UCSD-AML1 (cell line): Measurements from ENCODE around the gene SORBS1.

ENCODE experiments used
- DNase-seq: peaks from one replicate; lab custom pipeline; 2025; ENCODE audit not compliant: unreplicated experiment; lab: John Stamatoyannopoulos, UW

Gene SORBS1

GRCh38 chr10:95517536-95518454, 43.4 kb downstream of the SORBS1 start:
- no peak for DNase-seq

- no peak for DNase-seq
Measured at GRCh38 chr10:95516774-95517373, 44.3 kb downstream of the SORBS1 start.

- DNase-seq = no peak
Measured at GRCh38 chr10:95513941-95514392, 47.2 kb downstream of the SORBS1 start.

- DNase-seq = no peak
Measured at GRCh38 chr10:95513008-95513589, 48.1 kb downstream of the SORBS1 start.

- DNase-seq = no peak
Measured at GRCh38 chr10:95511314-95511713, 49.9 kb downstream of the SORBS1 start.

DNA sequence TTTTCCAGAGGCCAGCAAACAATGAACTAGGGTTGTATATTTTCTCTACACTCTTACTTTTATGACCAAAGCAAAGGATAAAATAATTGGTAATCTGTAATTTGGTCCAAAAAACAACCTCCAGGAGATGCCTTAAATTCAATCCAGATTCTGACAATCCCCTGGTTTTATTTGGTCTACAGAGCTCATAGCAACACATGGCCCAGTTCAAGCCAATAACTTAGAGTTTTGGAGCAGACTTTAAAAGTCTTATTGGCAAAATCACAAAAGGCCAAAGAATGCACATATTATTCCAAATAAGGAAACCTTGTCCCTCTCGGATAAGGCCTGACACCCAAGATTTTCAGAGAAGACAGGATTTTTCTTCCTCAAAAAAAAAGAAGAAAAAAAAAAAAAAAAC, 51.9 kb downstream of the SORBS1 start:
- no peak for DNase-seq

- no peak for DNase-seq
Measured at GRCh38 chr10:95508730-95509129, 52.4 kb downstream of the SORBS1 start.

GRCh38 chr10:95506056-95506737, 55.0 kb downstream of the SORBS1 start:
- no peak for DNase-seq

- DNase-seq = no peak
Measured at GRCh38 chr10:95505641-95506040, 55.5 kb downstream of the SORBS1 start.

GRCh38 chr10:95505084-95505610, 56.0 kb downstream of the SORBS1 start:
- no peak for DNase-seq

GRCh38 chr10:95504246-95504691, 56.9 kb downstream of the SORBS1 start:
- no peak for DNase-seq

- DNase-seq = no peak
Measured at GRCh38 chr10:95503526-95503925, 57.6 kb downstream of the SORBS1 start.

DNA sequence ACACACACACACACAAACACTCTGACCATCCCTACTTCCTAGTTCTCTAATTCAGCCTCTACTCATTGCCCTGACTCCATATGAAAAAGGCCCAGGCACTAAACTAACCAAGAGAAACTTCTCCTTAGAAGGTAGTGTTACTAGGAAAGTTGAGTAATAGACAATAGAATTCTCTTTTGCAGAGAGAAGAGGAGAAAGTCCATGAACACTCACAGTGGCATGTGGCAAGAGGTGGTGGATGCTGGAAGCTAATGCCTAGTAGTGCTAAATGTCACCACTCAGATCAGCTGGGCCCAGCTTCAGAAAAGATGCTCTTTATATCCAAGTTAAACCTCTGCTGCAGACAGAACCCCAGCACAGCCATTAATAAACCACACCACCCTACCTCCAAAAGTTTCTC, 58.2 kb downstream of the SORBS1 start:
- DNase-seq = no peak

DNA sequence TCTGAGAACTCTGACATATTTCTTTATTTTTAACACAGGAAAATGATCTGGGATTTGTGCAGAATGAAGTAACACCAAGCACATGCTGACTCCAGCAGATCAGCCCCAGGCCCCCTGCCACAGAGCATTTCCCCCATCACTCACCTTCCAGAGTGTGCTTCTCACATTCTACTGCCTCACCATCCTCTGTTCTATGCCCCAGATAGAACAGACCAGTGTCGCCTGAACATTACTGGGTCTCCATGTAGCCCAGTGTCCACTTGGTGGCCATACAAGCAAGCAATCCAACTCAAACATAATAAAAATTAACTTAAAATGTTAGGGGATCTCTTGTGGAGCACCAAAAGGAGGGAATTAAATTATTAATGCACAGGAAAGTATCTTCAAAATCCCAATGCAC, 58.8 kb downstream of the SORBS1 start:
- DNase-seq = no peak

- DNase-seq = peak; percentile 21
Measured at GRCh38 chr10:95501203-95502094, 59.7 kb downstream of the SORBS1 start.

- no peak for DNase-seq
Measured at GRCh38 chr10:95500649-95501048, 60.5 kb downstream of the SORBS1 start.

GRCh38 chr10:95500097-95500496, 61.1 kb downstream of the SORBS1 start:
- DNase-seq = no peak

GRCh38 chr10:95499482-95499989, 61.6 kb downstream of the SORBS1 start:
- no peak for DNase-seq

GRCh38 chr10:95496951-95497350, 64.2 kb downstream of the SORBS1 start:
- DNase-seq = no peak
